ENCODE measurements around the gene FBXL15. TPM values are rescaled to one million over a fixed set of nuclear protein-coding genes. Genes with fewer than 3 reads are reported as not detected.

The FBXL15 gene
- total and polyA plus RNA-seq, 2 of the 13 experiments (the other 11 are each of a cell fraction or from before 2014, with no cell fraction given) = 4.3 to 8.3 TPM

GRCh38 chr10:102399217-102400021, 21.2 kb upstream of the FBXL15 start (continued):
- TF ChIP-seq, protein P1, sequence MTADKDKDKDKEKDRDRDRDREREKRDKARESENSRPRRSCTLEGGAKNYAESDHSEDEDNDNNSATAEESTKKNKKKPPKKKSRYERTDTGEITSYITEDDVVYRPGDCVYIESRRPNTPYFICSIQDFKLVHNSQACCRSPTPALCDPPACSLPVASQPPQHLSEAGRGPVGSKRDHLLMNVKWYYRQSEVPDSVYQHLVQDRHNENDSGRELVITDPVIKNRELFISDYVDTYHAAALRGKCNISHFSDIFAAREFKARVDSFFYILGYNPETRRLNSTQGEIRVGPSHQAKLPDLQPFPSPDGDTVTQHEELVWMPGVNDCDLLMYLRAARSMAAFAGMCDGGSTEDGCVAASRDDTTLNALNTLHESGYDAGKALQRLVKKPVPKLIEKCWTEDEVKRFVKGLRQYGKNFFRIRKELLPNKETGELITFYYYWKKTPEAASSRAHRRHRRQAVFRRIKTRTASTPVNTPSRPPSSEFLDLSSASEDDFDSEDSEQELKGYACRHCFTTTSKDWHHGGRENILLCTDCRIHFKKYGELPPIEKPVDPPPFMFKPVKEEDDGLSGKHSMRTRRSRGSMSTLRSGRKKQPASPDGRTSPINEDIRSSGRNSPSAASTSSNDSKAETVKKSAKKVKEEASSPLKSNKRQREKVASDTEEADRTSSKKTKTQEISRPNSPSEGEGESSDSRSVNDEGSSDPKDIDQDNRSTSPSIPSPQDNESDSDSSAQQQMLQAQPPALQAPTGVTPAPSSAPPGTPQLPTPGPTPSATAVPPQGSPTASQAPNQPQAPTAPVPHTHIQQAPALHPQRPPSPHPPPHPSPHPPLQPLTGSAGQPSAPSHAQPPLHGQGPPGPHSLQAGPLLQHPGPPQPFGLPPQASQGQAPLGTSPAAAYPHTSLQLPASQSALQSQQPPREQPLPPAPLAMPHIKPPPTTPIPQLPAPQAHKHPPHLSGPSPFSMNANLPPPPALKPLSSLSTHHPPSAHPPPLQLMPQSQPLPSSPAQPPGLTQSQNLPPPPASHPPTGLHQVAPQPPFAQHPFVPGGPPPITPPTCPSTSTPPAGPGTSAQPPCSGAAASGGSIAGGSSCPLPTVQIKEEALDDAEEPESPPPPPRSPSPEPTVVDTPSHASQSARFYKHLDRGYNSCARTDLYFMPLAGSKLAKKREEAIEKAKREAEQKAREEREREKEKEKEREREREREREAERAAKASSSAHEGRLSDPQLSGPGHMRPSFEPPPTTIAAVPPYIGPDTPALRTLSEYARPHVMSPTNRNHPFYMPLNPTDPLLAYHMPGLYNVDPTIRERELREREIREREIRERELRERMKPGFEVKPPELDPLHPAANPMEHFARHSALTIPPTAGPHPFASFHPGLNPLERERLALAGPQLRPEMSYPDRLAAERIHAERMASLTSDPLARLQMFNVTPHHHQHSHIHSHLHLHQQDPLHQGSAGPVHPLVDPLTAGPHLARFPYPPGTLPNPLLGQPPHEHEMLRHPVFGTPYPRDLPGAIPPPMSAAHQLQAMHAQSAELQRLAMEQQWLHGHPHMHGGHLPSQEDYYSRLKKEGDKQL (CRISPR knock-in tag; IDR thresholded peaks at IDR 0.05; ENCODE audit: low read depth) = peak; percentile 52; the same call in 1 of the 2 replicates
- no peak for TF ChIP-seq RFX3 (CRISPR knock-in tag; IDR thresholded peaks at IDR 0.05)
- TF ChIP-seq YY1 (IDR thresholded peaks at IDR 0.05; ENCODE audit: insufficient read depth, insufficient replicate concordance, low read depth, low read length) = peak; percentile 75
- TF ChIP-seq CAMTA2 (CRISPR knock-in tag; IDR thresholded peaks at IDR 0.05; ENCODE audit: borderline replicate concordance) = 0 out of 2 replicates have a peak, but pooled peaks have one; percentile 30
- no peak for TF ChIP-seq ZNF75D (CRISPR knock-in tag; IDR thresholded peaks at IDR 0.05; ENCODE audit: borderline replicate concordance)
- no peak for TF ChIP-seq TCF7L2 (IDR thresholded peaks at IDR 0.05; ENCODE audit: low read depth, low read length)
- no peak for TF ChIP-seq LCORL (IDR thresholded peaks at IDR 0.05)
- TF ChIP-seq LCORL (CRISPR knock-in tag; IDR thresholded peaks at IDR 0.05) = peak; percentile 90
- no peak; the same call in 1 of the 2 replicates for TF ChIP-seq CREM (IDR thresholded peaks at IDR 0.05)
- peak; percentile 63; the same call in 1 of the 2 replicates for TF ChIP-seq CREM (CRISPR knock-in tag; IDR thresholded peaks at IDR 0.05)
- peak; percentile 77; the same call in 1 of the 2 replicates for TF ChIP-seq ZNF547 (CRISPR knock-in tag; IDR thresholded peaks at IDR 0.05)
- TF ChIP-seq, protein P2, sequence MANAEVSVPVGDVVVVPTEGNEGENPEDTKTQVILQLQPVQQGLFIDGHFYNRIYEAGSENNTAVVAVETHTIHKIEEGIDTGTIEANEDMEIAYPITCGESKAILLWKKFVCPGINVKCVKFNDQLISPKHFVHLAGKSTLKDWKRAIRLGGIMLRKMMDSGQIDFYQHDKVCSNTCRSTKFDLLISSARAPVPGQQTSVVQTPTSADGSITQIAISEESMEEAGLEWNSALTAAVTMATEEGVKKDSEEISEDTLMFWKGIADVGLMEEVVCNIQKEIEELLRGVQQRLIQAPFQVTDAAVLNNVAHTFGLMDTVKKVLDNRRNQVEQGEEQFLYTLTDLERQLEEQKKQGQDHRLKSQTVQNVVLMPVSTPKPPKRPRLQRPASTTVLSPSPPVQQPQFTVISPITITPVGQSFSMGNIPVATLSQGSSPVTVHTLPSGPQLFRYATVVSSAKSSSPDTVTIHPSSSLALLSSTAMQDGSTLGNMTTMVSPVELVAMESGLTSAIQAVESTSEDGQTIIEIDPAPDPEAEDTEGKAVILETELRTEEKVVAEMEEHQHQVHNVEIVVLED (CRISPR knock-in tag; IDR thresholded peaks at IDR 0.05; ENCODE audit: borderline replicate concordance) = peak; percentile 91
- TF ChIP-seq ZNF891 (CRISPR knock-in tag; IDR thresholded peaks at IDR 0.05) = peak; percentile 43
- TF ChIP-seq GZF1 (CRISPR knock-in tag; IDR thresholded peaks at IDR 0.05) = peak; percentile 73; the same call in 1 of the 2 replicates
- TF ChIP-seq, protein P3, sequence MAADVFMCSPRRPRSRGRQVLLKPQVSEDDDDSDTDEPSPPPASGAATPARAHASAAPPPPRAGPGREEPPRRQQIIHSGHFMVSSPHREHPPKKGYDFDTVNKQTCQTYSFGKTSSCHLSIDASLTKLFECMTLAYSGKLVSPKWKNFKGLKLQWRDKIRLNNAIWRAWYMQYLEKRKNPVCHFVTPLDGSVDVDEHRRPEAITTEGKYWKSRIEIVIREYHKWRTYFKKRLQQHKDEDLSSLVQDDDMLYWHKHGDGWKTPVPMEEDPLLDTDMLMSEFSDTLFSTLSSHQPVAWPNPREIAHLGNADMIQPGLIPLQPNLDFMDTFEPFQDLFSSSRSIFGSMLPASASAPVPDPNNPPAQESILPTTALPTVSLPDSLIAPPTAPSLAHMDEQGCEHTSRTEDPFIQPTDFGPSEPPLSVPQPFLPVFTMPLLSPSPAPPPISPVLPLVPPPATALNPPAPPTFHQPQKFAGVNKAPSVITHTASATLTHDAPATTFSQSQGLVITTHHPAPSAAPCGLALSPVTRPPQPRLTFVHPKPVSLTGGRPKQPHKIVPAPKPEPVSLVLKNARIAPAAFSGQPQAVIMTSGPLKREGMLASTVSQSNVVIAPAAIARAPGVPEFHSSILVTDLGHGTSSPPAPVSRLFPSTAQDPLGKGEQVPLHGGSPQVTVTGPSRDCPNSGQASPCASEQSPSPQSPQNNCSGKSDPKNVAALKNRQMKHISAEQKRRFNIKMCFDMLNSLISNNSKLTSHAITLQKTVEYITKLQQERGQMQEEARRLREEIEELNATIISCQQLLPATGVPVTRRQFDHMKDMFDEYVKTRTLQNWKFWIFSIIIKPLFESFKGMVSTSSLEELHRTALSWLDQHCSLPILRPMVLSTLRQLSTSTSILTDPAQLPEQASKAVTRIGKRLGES (CRISPR knock-in tag; IDR thresholded peaks at IDR 0.05; ENCODE audit: borderline replicate concordance) = no peak
- TF ChIP-seq HDAC1 (CRISPR knock-in tag; IDR thresholded peaks at IDR 0.05) = peak; percentile 93
- no peak for TF ChIP-seq HDAC6 (IDR thresholded peaks at IDR 0.05; ENCODE audit: low read depth, low read length)
- no peak; the same call in none of the 2 replicates for TF ChIP-seq MXD4 (CRISPR knock-in tag; IDR thresholded peaks at IDR 0.05)
- peak; percentile 93 for TF ChIP-seq REPIN1 (CRISPR knock-in tag; IDR thresholded peaks at IDR 0.05; ENCODE audit: borderline replicate concordance, low read depth)
- peak; percentile 38 for TF ChIP-seq ASH2L (IDR thresholded peaks at IDR 0.05; ENCODE audit: insufficient read length, low read depth, low read length)

Data from HepG2 (cell line).